Activated CD8-positive, alpha-beta memory T cell treated with anti-CD3 and anti-CD28 coated beads for 36 hours (primary cell): Measurements from ENCODE around the gene LARGE1. TPM values are rescaled to one million over a fixed set of nuclear protein-coding genes. Genes with fewer than 3 reads are reported as not detected.
"Not testable (repeated sequence)": the region's sequence is repeated elsewhere in the genome, so short reads cannot be mapped to it uniquely, and the experiment has no call there.

Source experiments
- CTCF ChIA-PET: fragments of 350-600 bp; sonication (Branson Sonifier 250); formaldehyde crosslinking; loops from one replicate; lab custom pipeline; 2021; ENCODE audit warnings: antibody characterized with exemption; lab: Charles Lee
- POLR2A ChIA-PET: fragments of 350-600 bp; sonication (Branson Sonifier 250); formaldehyde crosslinking; loops from one replicate; lab custom pipeline; 2021; ENCODE audit warnings: antibody characterized with exemption; lab: Charles Lee
- total RNA-seq, 2 experiments: library from RNA; stranded (reverse); gene quantifications; one replicate each; pipeline ENCODE4 v1.2.3, GENCODE V29; 2021

LARGE1 gene
- total RNA-seq, 2 experiments from 2014 or later: 0.17 to 0.38 TPM

DNA sequence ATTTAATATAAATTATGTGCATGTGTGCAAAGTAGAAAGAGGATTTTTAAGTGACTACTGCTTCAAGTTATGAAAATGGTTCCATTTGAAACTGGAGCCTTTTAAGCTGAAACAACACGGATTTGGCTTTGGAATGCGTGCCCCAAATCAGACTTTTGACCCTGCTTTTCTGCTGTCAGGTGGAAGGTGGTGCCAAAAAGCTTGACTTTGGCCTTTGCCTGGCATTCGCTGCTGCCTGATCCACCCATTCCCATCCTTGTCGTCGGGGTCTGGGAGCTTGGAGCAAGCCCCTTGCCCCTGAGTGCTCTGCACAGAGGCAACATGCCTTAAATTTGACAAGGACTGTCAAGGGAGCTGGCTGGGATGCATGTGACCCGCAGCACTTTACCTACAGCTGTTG, 526.8 kb downstream of the LARGE1 start:
- ChIA-PET POLR2A (no interaction called here), CTCF (no interaction called here)

DNA sequence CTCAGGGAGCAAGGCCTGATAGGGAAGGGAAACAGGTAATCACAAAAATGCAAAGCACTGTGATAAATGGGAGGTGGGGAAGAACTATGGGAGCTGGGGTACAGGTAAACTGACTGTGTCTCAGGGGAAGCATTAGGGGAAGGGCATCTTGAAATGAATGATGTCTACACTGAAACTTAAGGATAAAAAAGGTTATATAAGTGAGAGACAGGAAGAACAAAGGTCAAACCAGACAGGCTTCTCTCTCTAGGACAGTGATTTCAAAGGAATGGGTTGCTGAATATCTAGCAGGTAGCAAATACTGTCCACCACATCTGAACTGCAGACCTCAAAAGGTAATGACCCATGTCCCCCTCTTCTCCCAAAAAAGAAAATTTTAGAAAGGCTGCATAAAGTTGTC, 529.0 kb downstream of the LARGE1 start:
- CTCF ChIA-PET: no interaction called here
- POLR2A ChIA-PET: no interaction called here

DNA sequence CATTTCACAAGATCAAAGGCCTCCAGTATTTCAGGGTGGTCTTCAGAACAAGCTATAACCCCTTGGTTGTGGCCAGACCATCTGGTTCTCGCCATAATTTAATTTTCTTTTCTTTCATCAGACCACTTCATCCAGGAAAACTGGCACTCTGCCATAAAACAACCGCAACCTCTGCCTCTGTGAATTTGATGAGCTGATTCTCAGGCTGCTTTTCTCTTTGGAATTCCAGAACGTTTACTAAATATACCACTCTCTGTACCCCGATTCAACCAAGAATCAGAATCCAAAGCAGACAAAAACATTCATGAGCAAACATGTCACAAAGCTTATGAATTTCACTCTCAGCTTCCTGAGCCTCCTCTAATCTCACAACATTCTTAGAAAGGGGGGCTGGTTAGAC, 530.3 kb downstream of the LARGE1 start:
- ChIA-PET CTCF (no interaction called here), POLR2A (no interaction called here)

DNA sequence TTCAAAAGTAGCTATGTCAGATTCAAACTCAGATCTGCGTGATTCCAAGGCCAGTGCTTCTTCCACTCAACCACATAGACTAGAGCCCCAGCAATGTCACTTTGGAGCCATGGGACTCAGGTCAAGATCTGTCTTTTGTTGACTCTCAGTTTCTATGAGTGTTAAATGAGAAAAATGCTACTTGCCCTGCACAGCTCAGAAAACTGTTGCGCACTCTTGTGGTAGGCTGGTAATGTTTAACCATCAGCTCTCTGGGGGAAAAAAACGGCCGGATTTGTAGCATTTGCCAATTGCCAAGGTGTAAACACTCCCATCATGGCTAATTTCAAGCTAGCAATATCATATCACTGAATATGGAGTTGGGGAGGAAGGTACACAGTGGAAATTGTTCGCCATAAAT, 534.0 kb downstream of the LARGE1 start:
- POLR2A ChIA-PET: no interaction called here

DNA sequence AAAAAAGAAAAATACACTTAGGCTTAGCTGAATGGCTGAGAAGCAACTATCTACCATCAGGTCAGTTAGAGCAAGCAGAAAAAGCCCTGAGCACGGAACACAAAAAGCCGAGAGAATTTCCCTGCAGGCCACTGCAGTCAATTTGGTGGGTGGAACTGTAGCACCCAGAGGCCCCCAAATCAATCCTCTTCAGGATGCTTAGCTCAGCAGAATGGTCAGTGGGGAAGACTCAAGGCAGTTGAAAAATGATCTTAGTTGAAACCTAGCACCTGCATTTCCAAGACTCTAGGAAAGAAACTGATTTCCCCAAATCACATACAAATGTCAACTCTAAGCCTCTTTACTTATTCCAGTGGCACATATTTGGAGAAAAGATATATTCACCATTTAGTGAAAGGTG, 534.7 kb downstream of the LARGE1 start:
- CTCF ChIA-PET: no interaction called here
- POLR2A ChIA-PET: no interaction called here

More for the DNA sequence above, 534.0 kb downstream of the LARGE1 start:
- CTCF ChIA-PET: no interaction called here

DNA sequence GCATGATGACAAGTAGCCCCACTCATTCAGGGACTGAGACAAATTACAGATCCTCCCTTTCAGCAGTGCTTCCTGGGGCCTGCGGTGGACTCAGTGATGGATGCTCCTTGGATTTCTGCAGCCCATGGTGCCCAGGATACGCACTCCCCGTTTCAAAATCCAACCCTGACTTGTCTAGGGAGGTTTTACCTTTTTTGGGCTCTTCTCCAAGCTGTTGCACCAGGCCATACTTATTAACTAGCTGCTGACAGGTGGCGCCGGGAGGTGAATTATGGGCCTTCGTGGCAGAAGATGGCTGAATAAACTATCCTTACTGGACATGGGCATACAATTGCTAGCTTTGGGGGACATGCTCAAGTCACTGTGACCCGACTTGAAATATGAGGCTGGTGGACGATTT, 537.8 kb downstream of the LARGE1 start:
- ChIA-PET POLR2A (no interaction called here), CTCF (no interaction called here)

DNA sequence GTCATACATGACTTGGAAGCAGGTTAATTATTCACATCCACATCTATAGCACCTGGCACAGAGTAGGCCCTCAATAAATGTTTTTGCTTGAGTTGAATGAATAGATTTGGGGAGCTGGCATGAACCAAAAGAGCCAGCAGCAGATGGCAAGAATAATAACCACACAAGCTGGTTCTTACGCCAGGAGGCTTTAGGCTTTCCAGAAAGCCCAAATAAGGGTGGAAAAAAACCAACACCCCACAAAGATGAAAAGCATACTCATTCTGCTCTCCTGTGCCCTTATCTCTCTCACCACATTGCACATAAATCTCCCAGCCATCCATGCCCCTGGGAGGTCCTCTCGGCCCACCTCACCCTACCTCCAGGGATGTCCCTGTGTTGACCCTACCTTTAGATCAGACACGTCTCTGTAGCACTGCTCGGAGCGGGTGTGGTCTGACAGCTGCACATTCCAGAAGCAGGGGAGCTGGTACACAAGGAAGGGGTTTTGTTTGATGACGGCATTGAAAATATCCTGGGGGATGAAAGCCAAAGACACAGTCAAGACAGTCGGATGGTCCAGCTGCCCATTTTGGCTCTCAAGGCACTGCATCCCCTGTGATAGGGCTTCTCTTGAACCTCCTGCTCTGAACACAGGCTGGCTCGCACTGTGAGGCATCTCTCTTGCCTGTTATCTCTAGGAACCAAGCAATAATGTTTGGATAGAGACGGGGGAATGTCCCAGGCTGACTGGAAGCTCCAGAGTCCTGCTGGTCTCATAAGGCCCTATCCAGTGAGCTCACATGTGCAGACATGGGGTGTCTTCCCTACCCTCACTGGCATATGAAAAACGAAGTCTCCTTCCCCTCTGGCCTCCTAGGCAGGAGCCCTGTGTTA, 538.5 kb downstream of the LARGE1 start:
- CTCF ChIA-PET: no interaction called here

DNA sequence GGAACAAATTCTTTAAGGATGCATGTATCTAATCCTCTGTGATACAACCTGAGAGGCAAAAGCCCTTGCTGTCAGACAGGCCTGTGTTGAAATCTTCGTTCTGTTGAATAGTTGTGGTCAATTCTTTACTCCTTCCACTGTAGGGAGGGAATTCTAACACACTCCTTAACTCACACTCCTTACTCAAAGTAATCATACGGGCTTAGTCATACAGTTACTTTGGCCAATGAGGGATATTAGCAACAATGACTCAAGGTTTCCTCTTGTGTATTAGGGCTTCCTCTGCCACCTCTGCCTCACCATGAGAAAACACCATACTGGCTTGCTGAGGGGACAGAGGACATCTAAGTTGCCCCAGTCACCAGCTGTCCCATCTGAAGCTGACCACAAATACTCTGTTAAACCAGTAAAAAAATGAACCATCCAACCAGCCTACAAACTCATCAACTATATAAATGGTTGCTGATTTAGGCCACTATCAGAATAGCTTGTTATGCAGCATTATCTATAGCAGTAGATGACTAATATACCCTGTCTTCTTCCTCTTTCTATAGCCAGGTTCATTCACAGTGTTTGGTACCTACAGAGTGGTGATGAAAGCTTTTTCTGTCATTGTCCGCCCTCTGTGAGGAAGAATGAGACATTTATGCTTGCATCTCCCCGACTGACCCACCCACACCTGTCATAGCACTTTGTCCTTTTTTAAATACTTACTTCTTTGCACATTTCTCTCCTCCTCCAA, 539.3 kb downstream of the LARGE1 start:
- POLR2A ChIA-PET: no interaction called here
- CTCF ChIA-PET: no interaction called here

More for the DNA sequence above, 538.5 kb downstream of the LARGE1 start:
- POLR2A ChIA-PET: no interaction called here

DNA sequence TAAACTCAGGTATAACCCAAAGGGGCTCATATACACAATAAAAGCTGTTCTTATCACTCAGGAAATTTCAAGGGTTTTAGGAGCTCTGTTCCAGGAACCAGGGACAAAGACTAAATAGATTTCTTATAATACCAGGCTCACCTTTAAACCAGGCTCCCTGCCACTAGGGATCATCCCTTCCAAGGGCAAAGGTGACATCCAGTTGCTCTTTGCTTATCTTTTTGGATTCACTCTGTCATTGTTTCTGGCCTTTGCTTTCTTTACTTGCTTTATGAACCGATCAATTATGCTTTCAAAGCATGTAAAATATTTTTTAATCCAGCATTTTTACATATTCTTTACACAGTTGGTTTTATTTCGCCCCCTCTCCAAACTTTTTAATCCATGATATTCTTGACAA, 540.4 kb downstream of the LARGE1 start:
- CTCF ChIA-PET: no interaction called here
- POLR2A ChIA-PET: no interaction called here

DNA sequence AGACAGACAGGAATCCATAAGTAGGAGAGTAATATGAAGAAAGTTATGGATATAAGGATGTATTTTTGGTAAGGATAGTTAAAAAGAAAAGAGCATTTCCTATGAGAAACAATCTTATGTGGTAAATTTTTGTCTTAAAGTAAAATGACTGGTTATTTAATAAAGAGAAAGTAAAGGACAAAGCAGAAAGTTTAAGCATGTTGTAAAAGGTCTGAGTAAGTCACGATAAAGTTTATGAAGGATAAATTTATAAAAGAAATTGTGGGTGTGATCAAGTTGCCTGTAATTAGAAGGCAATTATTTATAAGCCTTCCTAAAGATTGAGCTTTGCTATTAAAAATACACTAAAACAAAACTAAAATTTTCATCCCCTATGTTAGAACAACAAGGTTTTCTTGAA, 547.4 kb downstream of the LARGE1 start:
- ChIA-PET CTCF (no interaction called here), POLR2A (no interaction called here)

DNA sequence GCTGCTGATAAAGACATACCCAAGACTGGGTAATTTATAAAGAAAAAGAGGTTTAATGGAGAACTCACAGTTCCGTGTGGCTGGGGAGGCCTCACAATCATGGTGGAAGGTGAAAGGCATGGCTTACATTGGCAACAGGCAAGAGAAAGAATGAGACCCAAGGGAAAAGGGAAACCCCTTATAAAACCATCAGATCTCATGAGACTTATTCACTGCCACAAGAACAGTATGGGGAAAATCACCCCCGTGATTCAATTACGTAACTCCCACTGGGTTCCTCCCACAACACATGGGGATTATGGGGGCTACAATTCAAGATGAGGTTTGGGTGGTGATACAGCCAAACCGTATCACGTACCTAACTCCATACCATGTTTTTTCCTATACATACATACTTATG, 557.0 kb downstream of the LARGE1 start:
- CTCF ChIA-PET, POLR2A ChIA-PET: not testable (repeated sequence)

DNA sequence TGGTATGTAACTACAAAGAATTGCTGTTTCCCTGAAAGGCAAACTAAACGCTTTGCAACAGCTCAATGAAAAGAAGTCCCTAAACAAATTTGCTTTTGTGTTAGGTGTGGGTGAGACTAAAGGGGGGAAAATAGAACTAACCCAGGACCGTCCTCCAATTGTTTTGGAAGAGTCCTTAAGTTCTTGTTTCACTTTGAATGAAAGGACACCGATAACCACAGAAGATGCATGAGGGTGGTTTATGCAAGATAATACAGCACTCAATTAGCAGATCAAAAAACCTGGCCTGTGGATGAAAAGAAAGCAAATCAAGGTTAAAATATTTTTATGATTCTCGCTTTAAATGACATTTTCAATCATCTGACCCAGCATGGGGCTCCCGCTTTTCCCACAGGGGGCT, 557.6 kb downstream of the LARGE1 start:
- CTCF ChIA-PET: no interaction called here

DNA sequence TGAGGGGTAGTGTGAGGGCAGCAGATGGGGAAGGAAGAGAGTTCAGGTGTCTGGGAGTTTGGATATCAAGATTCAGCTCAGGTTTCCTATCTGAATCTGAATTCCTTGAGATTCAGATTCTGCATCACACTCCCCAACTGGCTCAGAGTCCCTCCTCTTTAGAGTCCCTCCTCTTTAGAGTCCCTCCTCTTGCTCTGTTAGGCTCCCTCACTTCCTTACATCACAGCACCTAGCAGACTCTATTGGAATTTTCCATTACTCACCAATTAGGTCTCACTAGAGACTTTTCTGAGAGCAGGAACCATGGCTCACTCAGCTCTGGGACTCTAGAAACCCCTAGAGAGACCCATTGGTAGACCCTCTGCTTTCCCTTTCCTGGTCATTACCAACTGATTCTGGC, 558.7 kb downstream of the LARGE1 start:
- ChIA-PET CTCF (no interaction called here), POLR2A (no interaction called here)

More for the DNA sequence above, 557.6 kb downstream of the LARGE1 start:
- POLR2A ChIA-PET: no interaction called here

DNA sequence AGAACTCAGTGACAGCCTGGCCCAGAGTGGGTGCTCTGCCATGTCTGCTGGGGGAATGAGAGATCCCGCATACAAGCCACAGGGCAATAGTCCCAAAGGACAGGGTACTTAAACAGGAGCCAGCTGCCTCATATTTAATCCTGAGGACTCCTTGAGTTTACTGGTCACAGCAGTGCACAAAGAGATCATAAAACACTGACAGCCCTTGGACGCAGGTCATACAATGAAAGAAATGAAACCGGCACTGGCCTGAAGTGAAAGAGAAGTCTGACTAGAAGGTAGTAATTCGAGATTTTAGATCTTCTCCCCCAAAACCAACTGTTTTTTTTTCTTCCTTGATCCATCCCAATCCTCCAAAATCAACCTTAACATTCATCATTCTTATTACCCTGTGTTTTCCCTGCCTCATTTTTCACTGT, 562.3 kb downstream of the LARGE1 start:
- CTCF ChIA-PET: interaction anchor here (0.6 kb wide), 1 partner anchor 88 kb away, joined by 3 read pairs; no protein-coding TSS in a partner anchor

DNA sequence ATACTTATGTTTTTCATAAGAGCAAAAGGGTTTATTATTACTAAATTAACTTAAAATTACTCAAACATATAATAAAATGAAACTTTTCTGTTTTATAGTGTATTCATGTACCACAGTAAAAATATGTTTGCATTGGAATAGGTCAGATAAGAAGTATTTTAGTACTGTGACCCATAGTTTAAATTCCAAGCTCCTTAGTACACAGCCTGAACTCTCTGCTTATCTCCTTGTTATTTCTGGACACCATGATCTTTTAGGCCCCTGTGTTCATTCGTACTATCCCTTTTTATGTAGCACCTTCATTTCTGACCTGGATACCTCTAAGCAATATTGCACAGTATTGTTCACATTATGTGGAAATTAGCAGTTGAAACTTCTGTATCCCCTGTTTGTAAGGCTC, 565.3 kb downstream of the LARGE1 start:
- ChIA-PET CTCF (no interaction called here), POLR2A (no interaction called here)

More for the DNA sequence above, 562.3 kb downstream of the LARGE1 start:
- POLR2A ChIA-PET: no interaction called here

DNA sequence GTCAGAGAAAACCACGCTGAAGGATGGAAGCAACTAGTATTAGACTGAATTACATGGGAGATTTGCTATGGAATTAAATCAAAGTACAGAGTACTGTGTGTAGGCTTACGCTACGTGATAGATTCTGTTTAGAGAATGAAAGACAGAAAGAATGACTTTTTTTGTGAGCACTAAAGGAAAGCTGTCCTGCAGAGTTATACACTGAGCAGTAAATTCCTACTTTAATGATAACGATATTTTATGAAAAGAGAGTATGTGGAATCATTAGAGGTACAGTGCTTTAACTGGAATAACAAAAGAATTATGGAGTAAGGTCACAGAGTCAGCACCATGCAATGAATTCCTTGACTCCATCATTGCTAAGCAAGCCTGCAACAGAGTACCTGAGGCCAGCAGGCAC, 566.8 kb downstream of the LARGE1 start:
- POLR2A ChIA-PET: no interaction called here
- CTCF ChIA-PET: no interaction called here

DNA sequence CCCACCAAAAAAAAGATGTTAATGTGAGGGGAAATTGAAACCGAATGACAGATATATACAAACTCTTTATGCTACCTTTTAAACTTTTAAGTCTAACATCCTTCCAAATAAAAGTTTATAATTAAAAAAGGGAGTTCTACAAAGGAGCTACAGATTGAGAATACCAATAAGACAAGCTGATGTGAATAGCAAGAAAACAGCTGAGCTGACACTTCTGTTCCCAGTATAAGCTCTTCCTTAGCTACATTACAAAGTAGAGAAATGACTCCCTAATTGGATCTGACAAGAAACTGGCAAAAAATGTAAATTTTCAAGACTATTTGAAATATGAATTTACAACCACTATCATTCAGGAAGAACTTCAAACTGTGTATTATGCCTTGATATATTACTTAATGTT, 567.5 kb downstream of the LARGE1 start:
- CTCF ChIA-PET: no interaction called here
- POLR2A ChIA-PET: no interaction called here

DNA sequence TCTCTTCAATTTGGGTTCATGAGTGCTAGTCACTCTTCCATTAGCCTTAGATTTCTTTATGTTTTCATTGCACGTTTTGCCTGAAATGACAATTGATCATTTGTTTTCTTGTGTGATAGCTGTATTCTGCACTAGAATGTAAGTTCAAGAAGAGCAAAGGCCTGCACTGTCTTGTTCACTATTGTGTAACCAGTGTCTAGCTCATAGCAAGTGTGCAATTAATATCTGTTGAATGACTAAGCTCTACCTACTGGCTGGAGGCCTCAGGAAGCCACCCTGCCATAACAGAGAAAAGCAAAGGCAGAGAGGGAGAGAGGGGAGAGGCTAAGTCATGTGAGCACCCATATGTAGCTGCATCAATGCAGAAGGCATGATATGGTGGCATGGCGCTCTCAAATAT, 569.3 kb downstream of the LARGE1 start:
- CTCF ChIA-PET: no interaction called here
- POLR2A ChIA-PET: no interaction called here

DNA sequence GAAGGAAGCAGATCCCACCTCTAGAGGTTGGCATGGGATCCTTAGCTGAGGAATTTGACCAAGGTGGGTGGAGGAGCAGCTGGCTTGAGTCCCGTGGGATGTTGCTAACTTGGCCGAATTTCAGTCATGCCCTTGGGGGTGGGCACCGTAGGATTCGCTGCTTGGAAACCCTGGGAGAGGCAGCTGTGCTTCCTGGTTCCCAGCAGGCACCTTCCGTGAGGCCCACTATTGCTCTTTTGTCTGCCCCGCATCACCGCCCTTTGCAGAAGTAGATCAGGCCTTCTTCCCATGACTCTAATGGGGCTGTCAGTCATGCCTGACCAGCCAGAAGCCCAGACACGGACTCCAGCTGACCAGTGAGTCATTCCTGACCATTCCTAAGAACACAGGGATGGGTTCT, 569.8 kb downstream of the LARGE1 start:
- ChIA-PET CTCF (no interaction called here), POLR2A (no interaction called here)

DNA sequence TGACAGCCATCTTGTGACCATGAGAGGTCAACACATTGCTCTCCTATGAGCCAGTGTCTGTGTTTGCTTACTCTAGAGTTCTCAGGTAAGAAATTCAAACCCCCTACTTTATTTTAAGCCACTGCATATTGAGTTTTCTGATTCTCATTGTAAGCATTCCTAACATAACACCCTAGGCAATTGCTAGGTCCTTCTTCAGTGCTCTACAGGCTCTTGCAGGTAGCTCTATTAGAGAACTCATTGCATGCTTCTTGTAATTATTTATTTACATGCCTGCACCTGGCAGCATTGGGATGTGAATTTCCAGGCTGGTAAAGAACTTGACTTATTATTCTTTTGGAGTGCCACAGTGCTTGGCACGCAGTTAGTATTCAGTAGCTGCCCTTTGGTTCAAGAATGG, 573.3 kb downstream of the LARGE1 start:
- ChIA-PET POLR2A (no interaction called here), CTCF (no interaction called here)

DNA sequence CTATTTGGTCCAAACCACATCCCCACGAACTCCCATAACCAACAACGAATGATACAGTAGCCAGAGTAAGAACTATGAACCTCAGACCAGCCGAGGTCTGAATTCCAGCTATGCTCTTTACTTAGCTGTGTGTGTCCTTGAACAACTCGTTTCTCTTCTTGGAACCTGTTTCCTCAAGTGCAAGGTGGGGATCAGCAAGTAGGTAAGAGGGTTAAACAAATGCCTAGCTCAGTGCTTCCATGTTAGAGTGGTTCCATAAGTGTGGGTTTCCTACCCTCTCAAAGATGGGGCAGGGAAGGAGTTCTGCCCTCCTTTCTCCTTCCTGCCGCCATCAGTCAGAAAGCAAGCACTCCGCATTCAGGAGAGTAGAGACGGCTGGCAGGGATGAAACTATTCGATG, 578.7 kb downstream of the LARGE1 start:
- CTCF ChIA-PET: no interaction called here
- POLR2A ChIA-PET: no interaction called here
